ENCODE data around the gene CSNK2B.

Gene CSNK2B

DNA sequence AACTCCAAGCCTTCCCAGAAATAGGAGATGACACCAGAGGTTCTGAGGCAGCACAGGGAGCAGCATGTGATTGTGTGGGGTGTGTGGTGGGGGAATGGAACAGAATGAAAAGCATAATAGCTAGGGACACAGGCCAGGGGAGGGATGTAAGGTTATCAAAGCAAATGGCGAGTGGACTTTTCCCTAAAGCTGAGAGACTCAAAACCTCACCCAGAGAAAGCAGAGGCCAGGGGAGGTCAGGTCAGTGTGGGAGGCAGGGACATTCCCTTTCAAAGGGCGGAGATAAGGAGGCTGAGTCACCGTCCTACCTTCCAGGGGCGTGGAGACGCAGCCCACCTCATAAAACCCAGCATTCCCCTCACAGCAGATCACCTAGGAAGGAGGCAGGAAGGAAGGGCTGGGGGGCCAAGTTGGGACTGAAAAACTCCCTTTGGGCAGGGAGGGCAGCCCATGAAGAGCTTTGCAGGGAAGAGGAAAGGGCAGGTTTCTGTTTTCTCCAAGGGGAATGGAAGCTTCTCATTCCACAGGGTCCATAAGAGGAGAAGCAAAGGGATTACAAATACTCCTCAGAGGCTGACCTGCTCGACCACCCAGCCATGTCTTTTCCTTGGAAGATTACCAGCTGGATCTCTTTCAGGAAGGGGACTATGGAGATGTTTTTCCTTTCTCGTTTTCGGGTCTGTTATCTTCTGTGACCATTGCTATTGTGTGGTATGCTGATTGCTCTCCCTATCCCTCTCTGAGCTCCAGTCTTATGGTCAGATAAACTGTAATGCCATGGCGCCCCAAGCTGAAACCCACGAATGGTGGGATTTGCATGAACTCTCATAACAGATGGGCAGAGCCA lies 24.6 kb downstream of the CSNK2B start:
- no peak for TF ChIP-seq CTBP1 (IDR thresholded peaks at IDR 0.05; ENCODE audit: borderline replicate concordance)
- TF ChIP-seq BHLHE40 (IDR thresholded peaks at IDR 0.05; ENCODE audit: borderline replicate concordance), result no peak
- no peak for TF ChIP-seq ZNF384 (IDR thresholded peaks at IDR 0.05)
- POLR2A ChIA-PET, result interaction anchor here (0.9 to 6.3 kb wide), 5 partner anchors 12 to 137 kb away, joined by 3 to 30 read pairs (median 4); partner anchors contain the start of genes ABHD16A, C6orf47, GPANK1 and HSPA1B
- DNase-seq (ENCODE audit: extremely low spot score), result no peak
- CTCF ChIA-PET, result interaction anchor here (0.6 kb wide), 1 partner anchor 10 kb away, joined by 3 read pairs; no protein-coding TSS in a partner anchor

DNA sequence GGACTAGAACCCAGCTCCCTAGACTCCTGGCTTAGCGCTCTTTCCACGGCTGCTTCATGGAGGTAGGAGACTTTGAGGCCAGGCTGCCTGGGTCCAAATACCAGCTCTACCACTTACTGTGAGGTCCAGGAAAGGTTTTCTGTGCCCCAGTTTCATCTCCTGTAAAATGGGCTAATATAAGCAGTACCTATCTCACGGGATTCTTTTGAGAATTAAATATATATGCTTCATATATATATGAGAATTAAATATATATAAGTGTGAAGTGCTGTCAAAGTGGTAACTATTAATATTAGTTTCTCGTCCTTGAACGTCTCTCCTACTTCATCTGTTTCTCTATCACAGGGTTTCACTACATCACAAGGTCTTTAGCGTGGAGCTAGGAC lies 25.2 kb downstream of the CSNK2B start:
- no peak for DNase-seq (ENCODE audit: extremely low spot score)
- no peak for TF ChIP-seq SP1 (IDR thresholded peaks at IDR 0.05)
- TF ChIP-seq HDGF (IDR thresholded peaks at IDR 0.05; ENCODE audit: borderline replicate concordance), result no peak
- no peak for TF ChIP-seq BHLHE40 (IDR thresholded peaks at IDR 0.05; ENCODE audit: borderline replicate concordance)
- no peak for TF ChIP-seq ZNF384 (IDR thresholded peaks at IDR 0.05)
- TF ChIP-seq TARDBP (IDR thresholded peaks at IDR 0.05), result no peak
- no peak for TF ChIP-seq L3MBTL2 (conservative IDR thresholded peaks at IDR 0.05)
- TF ChIP-seq FOXA1 (IDR thresholded peaks at IDR 0.05), result no peak
- no peak for TF ChIP-seq PKNOX1 (IDR thresholded peaks at IDR 0.05)
- no peak for TF ChIP-seq NFRKB (IDR thresholded peaks at IDR 0.05)
- TF ChIP-seq ARNT (IDR thresholded peaks at IDR 0.05), result no peak
- TF ChIP-seq FOXM1 (IDR thresholded peaks at IDR 0.05; ENCODE audit: borderline replicate concordance), result no peak
- TF ChIP-seq CTBP1 (IDR thresholded peaks at IDR 0.05; ENCODE audit: borderline replicate concordance), result no peak
- TF ChIP-seq SUZ12 (IDR thresholded peaks at IDR 0.05), result no peak
- TF ChIP-seq LEF1 (IDR thresholded peaks at IDR 0.05; ENCODE audit: borderline replicate concordance), result no peak
- TF ChIP-seq ELF4 (IDR thresholded peaks at IDR 0.05), result no peak
- TF ChIP-seq FOXK2 (IDR thresholded peaks at IDR 0.05), result no peak
- ChIA-PET POLR2A (interaction anchor here (1.2 to 6.3 kb wide), 3 partner anchors 12 to 49 kb away, joined by 4 to 30 read pairs (median 6); partner anchors contain the start of genes ABHD16A, GPANK1 and MSH5), CTCF (no interaction called here)

DNA sequence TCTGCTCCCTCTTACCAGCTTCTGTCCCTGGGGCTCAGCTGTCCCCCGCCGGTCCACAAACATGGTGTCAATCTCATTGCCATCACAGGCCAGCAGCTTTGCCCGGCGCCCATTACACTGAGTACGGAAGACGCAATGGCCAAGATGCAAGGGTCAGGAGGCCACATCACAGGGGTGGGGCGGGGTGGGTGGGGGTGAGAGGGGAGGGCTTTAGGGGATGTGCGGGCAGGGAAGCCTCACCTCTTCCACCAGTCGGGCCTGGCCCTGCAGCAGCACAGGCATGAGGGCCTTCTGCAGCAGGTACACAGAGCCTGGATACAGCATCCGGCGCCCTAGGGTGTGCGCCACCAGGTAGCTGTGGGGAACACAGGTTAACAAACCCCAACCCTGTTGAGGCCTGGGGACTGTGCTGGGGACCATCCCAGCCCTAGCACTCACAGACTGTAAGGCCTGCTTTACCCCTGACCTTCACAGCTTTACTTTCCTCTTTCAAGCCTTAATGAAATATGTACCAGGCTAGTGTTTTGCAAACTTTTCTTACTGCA lies 25.8 kb downstream of the CSNK2B start:
- TF ChIP-seq FOXM1 (IDR thresholded peaks at IDR 0.05; ENCODE audit: borderline replicate concordance) (no peak), ARNT (IDR thresholded peaks at IDR 0.05) (no peak), CTBP1 (IDR thresholded peaks at IDR 0.05; ENCODE audit: borderline replicate concordance) (no peak), L3MBTL2 (conservative IDR thresholded peaks at IDR 0.05) (no peak), FOXK2 (IDR thresholded peaks at IDR 0.05) (no peak), ZNF384 (IDR thresholded peaks at IDR 0.05) (no peak), SUZ12 (IDR thresholded peaks at IDR 0.05) (no peak), ELF4 (IDR thresholded peaks at IDR 0.05) (no peak), FOXA1 (IDR thresholded peaks at IDR 0.05) (no peak), BHLHE40 (IDR thresholded peaks at IDR 0.05; ENCODE audit: borderline replicate concordance) (no peak), LEF1 (IDR thresholded peaks at IDR 0.05; ENCODE audit: borderline replicate concordance) (no peak), NFRKB (IDR thresholded peaks at IDR 0.05) (no peak), TARDBP (IDR thresholded peaks at IDR 0.05) (no peak), PKNOX1 (IDR thresholded peaks at IDR 0.05) (no peak), SP1 (IDR thresholded peaks at IDR 0.05) (no peak), HDGF (IDR thresholded peaks at IDR 0.05; ENCODE audit: borderline replicate concordance) (no peak)
- no peak for DNase-seq (ENCODE audit: extremely low spot score)
- CTCF ChIA-PET, result no interaction called here
- POLR2A ChIA-PET, result interaction anchor here (1.6 to 6.3 kb wide), 3 partner anchors 11 to 123 kb away, joined by 5 to 30 read pairs (median 6); partner anchors contain the start of genes ABHD16A, GPANK1, HSPA1A and HSPA1L

DNA sequence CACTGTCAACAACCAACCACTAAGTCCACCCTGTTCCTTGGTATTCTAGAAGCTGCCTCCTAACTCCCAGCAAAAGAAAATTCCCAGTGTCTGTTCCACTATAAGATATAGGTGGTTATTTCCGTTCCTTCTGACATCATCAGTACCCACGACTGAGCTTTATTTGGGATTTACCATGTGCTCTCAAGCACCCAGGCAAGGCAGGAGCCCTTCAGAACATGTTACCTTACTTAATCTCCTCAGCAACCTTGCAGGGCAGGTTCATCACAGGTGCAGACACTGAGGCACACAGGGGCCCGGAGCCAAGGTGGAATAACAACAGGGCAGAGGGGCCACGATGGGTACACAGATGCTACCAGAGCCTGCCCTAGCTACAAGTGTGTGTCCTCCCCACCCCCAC lies 26.5 kb downstream of the CSNK2B start:
- ChIA-PET POLR2A (interaction anchor here (1.6 to 6.3 kb wide), 3 partner anchors 10 to 122 kb away, joined by 5 to 30 read pairs (median 6); partner anchors contain the start of genes ABHD16A, GPANK1, HSPA1A and HSPA1L), CTCF (no interaction called here)
- TF ChIP-seq CTBP1 (IDR thresholded peaks at IDR 0.05; ENCODE audit: borderline replicate concordance), result no peak
- no peak for DNase-seq (ENCODE audit: extremely low spot score)

GRCh38 chr6:31692886-31693285 lies 27.0 kb downstream of the CSNK2B start:
- POLR2A ChIA-PET, result interaction anchor here (1.6 to 6.3 kb wide), 2 partner anchors 10 to 122 kb away, joined by 5 to 30 read pairs; partner anchors contain the start of genes ABHD16A, HSPA1A and HSPA1L
- DNase-seq (ENCODE audit: extremely low spot score), result no peak
- CTCF ChIA-PET, result no interaction called here
- no peak for TF ChIP-seq NFRKB (IDR thresholded peaks at IDR 0.05)
- TF ChIP-seq CTBP1 (IDR thresholded peaks at IDR 0.05; ENCODE audit: borderline replicate concordance), result no peak
- no peak for TF ChIP-seq ZNF384 (IDR thresholded peaks at IDR 0.05)
- no peak for TF ChIP-seq ELF4 (IDR thresholded peaks at IDR 0.05)
- TF ChIP-seq SP1 (IDR thresholded peaks at IDR 0.05), result no peak
- TF ChIP-seq SUZ12 (IDR thresholded peaks at IDR 0.05), result no peak

DNA sequence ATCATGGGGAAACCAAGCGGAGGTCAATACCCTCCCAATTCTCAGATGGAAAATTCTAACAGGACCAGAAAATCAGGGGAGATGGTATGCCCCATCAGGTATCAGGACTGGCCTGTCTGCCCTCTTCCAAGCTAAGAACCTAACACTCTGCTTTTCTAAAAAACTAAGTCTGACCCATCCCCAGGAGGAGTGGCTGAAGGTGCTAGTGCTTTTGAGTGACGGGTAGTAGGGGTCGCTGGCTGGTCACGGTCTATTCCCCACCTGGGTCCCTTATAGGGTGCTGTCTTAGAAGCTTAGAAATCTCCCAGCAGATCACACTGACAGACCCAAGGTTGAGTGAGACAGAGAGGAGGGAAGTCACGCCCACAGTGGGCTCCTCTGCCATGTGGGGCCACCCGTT lies 27.7 kb downstream of the CSNK2B start:
- ChIA-PET CTCF (no interaction called here), POLR2A (interaction anchor here (1.6 to 6.3 kb wide), 2 partner anchors 9 to 121 kb away, joined by 5 to 30 read pairs; partner anchors contain the start of genes ABHD16A, HSPA1A and HSPA1L)
- no peak for DNase-seq (ENCODE audit: extremely low spot score)
- TF ChIP-seq ELF4 (IDR thresholded peaks at IDR 0.05) (no peak), CTBP1 (IDR thresholded peaks at IDR 0.05; ENCODE audit: borderline replicate concordance) (no peak), FOXA1 (IDR thresholded peaks at IDR 0.05) (no peak), ZNF384 (IDR thresholded peaks at IDR 0.05) (no peak), FOXM1 (IDR thresholded peaks at IDR 0.05; ENCODE audit: borderline replicate concordance) (no peak), HDGF (IDR thresholded peaks at IDR 0.05; ENCODE audit: borderline replicate concordance) (no peak), L3MBTL2 (conservative IDR thresholded peaks at IDR 0.05) (no peak), NFRKB (IDR thresholded peaks at IDR 0.05) (no peak), LEF1 (IDR thresholded peaks at IDR 0.05; ENCODE audit: borderline replicate concordance) (no peak), TARDBP (IDR thresholded peaks at IDR 0.05) (no peak)
